Mesenteric fat pad (tissue), 1 donor: ENCODE results near the gene RNF115. TPM values are rescaled to one million over a fixed set of nuclear protein-coding genes. Genes with fewer than 3 reads are reported as not detected.

Experiments
- DNase-seq: peaks from one replicate; pipeline ENCODE4 v3.0.0-alpha.2; 2020; ENCODE audit warnings: low spot score
- microRNA-seq: library from miRNA; unstranded; fragments of <30 nt; microRNA quantifications from one replicate; pipeline ENCODE4 v1.2.0, GENCODE V29; 2020; ENCODE audit warnings: borderline number of aligned reads
- total RNA-seq: library from RNA; stranded (reverse); fragmentation: NEBNext Ultra II Directional; extraction: Animal tissue kit (Norgen Biotek cat#: 25700); gene quantifications from one replicate; pipeline ENCODE4 v1.2.1, GENCODE V29; 2021
- donor health status: DM: yes; HTN: yes; CAD: no.

RNF115 gene
- total RNA-seq, 1 donor from 2014 or later, result 15.1 TPM

DNA sequence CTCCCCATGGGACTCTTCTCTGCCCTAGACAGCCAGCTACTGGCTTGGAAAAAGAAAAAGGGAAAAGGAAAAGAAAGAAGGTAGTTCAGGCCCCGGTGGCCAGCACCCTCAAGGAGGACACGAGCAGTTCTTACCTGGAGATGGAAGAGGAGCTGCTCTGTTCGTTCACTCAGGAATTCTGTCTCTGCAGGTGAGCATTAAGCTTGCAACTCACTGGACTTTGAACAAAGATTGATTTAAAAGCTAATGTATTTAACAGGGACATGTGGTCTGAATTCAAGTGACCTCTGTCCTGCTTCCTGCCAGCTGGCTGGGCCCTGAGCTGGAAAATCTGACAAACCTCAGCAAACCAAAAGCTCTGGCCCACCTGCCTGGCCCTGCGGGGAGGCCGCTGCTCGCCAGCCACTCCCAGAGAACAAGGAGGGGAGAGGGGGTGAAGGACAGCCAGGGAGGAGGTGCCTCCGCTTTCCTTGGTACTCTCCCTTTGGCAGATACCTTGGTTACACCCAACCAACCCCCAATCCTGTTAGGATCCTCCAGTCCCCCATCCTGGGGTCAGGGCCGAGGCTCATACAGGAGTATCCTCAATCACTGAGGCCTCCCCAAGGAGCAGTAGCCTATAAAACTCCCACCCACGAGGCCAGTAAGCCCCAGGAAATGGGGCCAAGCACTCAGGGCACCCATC, 116.6 kb downstream of the RNF115 start, which contains the start of gene PDZK1:
Gene PDZK1, minus strand, starts transcription at position 186 of the 685 bp plus-strand sequence. CDS start 19,347 bp downstream, outside the sequence.
- DNase-seq, result no peak

DNA sequence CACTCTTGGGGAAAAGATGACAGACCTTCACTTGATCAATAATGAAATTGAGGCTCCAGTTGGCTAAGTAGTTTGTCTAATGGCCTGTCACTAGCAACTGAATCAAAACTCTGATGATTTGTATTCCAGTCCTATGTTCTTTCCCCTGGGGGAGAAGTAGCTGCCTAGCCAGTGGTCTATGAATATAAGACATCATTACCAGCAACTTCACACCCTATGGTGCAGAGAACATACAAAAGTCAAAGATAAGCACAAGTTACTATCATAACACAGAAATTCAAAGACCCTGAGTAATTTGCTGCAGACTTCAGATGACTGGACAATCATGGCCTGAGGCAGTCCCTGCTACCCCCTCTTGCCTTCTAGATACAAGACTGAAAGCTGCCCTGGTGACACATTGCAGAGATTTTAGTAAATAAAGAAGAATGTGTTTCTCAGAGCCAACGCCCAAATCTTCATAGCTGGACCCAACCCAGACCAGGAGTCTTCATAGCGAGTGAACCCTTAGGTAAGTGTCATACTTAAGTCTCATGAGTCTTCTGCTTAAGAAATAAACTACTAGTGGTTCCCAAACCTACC, 117.7 kb downstream of the RNF115 start:
- DNase-seq, result no peak

DNA sequence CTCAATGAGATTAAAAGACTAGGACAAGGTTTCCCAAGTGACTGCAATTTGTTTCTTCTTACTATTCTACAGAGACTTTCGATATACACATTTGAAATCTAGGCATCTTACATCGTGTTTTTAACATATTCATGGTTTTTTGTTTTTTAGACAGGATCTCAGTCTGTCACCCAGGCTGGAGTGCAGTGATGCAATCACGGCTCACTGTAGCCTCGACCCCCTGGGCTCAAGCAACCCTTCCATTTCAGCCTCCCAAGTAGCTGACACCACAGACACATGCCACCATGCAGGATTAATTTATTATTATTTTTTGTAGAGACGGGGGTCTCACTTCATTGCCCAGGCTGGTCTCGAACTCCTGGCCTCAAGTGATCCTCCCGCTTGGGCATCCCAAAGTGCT, 118.3 kb downstream of the RNF115 start:
- DNase-seq, result no peak

DNA sequence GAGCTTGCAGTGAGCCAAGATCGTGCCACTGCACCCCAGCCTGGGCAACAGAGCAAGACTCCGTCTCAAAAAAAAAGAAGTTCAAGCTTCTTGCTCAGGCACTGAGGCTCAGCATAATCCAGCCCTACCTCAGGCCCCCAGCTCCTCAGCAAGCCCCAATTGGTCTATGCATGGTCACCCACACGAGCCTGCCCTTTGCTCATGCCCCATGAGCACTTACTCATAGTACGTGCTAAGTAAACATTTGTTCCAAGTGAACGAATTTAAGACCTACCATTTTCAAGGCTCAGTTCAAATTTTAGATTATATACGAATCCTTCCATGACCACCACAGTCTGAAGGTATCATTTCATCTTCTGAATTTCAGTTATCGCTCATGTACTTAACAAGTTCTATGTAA, 121.1 kb downstream of the RNF115 start:
- DNase-seq, result no peak

DNA sequence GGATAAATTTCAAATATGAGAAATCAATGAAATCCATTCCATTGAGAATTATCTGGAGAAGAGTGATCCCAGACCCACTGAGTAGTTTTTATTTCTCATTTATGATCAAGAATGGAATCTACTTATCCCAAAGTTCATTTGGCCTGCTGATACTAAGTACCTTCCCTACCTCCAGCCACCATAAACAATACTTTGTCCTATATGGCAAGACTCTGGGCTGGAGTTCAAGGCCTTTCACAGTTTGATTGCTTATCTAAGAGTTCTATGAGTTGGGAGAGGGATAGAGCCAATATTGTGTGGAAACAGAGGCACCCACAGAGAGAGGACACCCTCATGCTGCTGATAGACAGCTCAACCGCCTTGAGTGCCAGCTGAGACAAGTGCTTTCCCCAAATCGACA, 121.8 kb downstream of the RNF115 start:
- no peak for DNase-seq

DNA sequence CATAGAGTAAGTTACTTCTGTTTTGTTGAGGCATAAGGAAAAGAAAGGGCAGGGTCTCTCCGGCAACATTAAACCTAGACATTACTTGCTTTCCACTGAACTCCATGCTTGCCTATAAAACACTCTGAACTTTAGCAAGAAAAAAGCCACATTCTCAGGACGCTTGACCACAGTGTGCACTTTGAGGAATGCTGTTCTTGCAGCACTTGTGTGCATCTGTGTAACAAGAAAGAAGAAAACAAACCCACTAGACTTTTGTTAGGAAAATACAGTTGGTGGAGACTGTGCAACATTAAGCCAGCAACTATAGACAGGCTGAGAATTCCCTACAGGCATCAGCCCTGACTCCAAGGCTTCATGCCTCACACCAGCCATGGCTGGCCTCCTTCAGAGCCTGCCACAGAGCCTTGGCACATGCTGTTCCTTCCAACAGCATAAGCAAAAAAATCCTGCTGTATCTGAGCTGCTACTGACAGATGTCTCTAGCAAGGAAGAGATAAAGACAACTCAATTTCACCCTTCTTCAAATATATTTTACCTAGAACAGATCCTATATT, 122.5 kb downstream of the RNF115 start:
- DNase-seq, result no peak

DNA sequence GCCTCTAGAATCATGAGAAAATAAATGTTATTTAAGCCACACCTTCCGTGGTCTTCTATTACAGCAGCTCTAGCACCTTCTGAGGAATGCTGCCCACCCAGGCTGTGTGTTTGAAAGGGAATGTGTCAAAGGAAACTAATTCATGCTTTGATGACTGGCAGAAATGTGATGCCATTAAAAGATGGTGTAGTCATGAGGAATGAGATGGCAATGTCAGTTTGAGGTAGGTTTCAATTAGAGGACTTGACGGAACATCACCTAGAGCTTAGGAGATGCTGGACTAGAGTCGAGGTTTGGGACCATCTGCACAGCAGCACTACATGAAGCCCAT, 127.3 kb downstream of the RNF115 start:
- no peak for DNase-seq

DNA sequence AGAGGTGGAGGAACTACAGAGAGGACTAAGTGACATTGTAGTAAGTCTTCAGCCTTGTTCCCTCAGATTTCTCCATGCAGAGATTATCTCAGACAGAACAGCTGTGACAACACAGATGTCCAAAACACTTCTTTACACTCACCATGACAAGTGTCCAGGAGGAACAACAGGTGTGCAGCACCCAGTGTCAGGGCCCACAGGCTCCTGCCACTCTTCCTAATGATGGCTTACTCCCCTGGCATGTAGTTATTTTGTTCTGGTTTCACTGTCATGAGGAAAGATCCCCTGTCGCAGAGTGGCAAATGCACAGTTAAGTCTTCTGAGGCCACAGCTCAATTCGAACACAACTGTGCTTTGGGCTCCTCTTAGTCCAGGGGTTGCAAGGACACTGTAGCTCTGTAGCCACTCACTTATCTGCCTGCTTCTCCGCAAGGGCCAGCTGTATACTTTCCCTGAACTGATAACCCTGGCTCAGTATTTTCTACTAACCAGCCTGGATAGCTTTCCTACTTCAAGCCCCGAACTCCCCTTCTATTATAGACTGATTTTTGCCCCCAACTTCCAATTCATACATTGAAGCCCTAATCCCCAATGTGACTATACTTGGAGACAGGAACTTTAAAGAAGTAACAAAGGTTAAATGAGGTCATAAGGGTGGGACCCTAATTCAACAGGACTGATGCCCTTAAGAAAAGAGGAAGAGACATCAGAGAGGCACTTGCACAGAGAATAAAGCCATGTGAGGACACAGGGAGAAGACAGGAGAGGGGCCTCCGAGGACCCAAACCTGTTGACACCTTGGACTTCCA, 127.9 kb downstream of the RNF115 start:
- no peak for DNase-seq

DNA sequence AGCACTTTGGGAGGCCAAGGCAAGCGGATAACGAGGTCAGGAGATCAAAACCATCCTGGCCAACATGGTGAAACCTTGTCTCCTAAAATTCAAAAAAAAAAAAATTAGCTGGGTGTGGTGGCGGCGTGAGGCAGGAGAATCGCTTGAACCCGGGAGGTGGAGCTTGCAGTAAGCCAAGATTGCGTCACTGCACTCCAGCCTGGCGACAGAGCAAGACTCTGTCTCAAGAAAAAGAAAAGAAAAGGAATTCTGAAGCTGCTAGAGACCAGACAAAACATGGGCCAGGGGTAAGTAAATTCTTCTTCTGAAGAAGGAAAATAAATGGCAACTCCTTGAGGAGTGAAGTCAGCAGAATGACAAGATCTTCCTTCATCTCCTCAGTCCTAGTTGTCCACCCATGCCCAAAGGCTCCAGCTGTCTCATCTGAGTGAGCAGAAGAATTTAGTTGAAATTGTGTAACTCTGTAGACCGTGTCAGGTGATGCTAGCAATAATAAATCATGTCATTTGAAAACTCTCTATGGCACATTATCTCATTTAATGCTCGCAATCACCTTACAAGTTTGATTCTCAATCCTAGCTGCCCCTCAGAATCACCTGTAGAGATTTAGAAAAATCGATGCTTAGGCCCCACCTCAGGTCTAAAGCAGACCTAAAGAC, 131.0 kb downstream of the RNF115 start:
- DNase-seq, result no peak

DNA sequence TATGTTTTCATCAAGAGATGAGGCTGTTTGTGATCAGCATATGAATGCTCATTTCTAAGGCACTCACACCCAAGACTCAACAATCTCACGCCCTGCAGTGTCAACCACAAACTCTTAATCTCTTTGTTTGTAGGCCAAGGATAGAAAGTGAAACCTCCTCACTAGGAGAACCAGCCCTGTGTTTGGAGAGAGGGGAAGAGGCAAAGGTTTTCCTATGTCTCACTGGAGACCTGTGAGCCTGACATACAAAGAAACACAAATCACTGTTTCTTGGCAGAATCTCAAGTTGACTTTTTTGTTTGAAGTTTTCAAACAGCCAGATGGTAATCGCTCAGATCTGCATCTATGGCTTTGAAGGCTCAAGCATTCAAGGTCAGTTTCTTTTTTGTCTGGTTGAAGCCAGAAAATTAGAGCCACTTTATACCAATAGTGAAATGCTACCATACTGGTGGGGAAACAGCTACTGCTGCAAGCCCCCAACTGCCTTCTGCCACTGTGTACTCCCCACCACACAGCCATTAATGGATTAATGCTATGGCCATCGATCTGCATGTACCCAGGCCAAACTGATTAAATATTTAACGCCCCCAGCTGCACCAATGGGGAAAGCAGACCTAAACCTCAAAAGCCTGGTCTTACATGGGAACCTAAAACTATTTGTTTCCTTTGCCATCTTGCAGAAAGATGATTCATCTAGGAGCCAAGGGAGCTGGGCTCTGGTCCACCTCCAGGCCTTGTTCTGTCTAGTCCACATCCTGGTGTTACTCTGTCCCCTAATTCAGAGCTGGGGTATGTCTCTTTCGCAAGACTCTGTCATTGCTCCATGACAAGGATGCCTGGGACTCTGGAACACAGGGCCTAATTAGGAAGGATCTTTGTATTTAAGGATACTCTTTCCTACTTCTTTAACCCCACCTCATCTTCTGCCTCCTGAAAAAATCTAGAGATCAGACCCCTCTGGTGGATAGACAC, 133.0 kb downstream of the RNF115 start:
- DNase-seq, result no peak

DNA sequence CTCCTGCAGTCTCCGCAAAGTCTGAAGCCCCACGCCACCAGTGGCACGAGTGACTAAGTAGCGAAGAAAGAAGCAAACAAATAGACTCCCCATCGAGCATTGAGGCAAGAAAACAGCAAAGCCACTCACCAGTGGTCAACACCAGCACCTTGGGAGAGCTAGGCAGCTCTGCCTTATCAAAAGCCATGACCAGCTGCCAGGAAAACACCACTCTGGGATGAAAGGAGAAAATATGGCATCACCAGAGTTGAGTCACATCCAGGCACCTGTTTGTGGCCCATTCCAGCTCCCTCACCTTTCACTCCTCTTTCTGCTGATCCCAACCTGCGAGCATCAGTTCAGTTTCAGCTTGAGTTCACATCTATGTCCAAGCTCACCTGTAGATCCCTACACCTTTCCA, 134.0 kb downstream of the RNF115 start:
- DNase-seq, result no peak

DNA sequence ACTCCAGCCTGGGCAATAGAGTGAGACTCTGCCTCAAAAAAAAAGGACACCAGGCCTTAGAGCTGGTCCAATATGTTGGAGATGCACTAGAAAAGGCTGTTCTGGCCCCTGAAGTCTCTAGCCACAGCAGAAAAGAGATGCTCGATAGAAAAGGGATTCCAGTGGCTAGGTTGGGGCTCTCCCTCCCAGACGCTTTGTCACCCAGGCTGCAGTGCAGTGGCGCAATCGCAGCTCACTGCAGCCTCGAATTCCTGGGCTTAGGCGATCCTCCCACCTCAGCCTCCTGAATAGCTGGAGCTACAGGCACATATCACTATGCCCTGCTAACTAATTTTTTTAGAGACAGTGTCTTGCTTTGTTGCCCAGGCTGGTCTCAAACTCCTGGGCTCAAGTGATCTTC, 135.0 kb downstream of the RNF115 start:
- no peak for DNase-seq

Small RNAs within 50 kb of the gene (microRNA-seq; reads per million reads assigned to microRNA genes)
- not detected for gene MIR6736

Other genes starting within 250 kb of the RNF115 start
- 13.1 TPM for gene GPR89A, start 216.1 kb downstream of the RNF115 start, total RNA-seq
- gene PDZK1, start 116.7 kb downstream of the RNF115 start, total RNA-seq, result not detected
- gene CD160, start 104.6 kb downstream of the RNF115 start, total RNA-seq, result not detected
- 26.6 TPM for gene POLR3C, start 105 bp upstream of the RNF115 start, total RNA-seq
- gene NUDT17, start 21.5 kb upstream of the RNF115 start, total RNA-seq, result 2.9 TPM
- 23.3 TPM for gene PIAS3, start 35.0 kb upstream of the RNF115 start, total RNA-seq
- gene ANKRD35, start 61.8 kb upstream of the RNF115 start, total RNA-seq, result 4.3 TPM
- gene ITGA10, start 86.0 kb upstream of the RNF115 start, total RNA-seq, result 1.3 TPM
- 13.9 TPM for gene PEX11B, start 94.6 kb upstream of the RNF115 start, total RNA-seq
- gene RBM8A, start 103.4 kb upstream of the RNF115 start, total RNA-seq, result 110 TPM
- gene LIX1L, start 133.9 kb upstream of the RNF115 start, total RNA-seq, result 26.6 TPM
- 0.74 TPM for gene ANKRD34A, start 140.5 kb upstream of the RNF115 start, total RNA-seq
- 30.7 TPM for gene POLR3GL, start 140.6 kb upstream of the RNF115 start, total RNA-seq
- gene TXNIP, start 172.5 kb upstream of the RNF115 start, total RNA-seq, result 692 TPM
- not detected for gene HJV, start 197.6 kb upstream of the RNF115 start, total RNA-seq